GM21447 (cell line): ENCODE data around the gene GTF2H3.

ENCODE experiments used
- ATAC-seq: cut with Tn5 transposase; IDR thresholded peaks from one replicate; pipeline ENCODE4 v1.9.1; 2021; ENCODE audit not compliant: unreplicated experiment

Gene GTF2H3

DNA sequence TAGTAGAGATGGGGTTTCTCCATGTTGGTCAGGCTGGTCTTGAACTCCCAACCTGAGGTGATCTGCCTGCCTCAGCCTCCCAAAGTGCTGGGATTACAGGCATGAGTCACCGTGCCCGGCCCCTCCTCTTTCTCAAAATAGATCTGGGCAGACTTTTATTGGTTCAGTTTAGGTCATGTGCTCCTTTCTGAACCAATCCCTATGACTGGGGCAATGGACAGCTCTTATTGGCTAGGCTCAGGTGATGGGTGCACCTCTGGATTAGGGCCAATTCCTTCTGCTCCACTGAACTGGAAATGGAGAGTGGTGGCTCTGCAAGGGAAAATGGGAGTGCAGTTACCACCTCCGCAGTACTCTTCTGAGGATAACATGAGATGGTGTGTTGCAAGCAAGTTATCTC is 72.3 kb downstream of the GTF2H3 start:
- ATAC-seq = no peak

DNA sequence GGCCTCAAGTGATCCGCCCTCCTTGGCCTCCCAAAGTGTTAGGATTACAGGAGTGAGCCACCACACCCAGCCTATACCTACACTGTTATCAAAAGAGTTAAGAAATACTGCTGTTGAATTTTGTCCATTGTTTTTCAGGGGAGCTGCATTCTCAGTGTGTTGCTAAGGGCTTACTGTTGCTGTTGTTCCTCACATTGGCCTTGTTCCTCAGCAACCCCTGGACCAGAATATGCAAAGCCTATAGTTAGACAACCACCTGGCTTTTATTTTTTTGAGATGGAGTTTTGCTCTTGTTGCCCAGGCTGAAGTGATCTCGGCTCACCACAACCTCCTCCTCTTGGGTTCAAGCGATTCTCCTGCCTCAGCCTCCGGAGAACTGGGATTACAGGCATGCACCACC is 73.8 kb downstream of the GTF2H3 start:
- ATAC-seq = no peak
